ENCODE measurements around the gene PCDHA1.

PCDHA1 gene

GRCh38 chr5:140988608-140989007 lies 202.7 kb downstream of the PCDHA1 start:
- DNase-seq: no peak

- no peak for DNase-seq
These were observed 203.5 kb downstream of the PCDHA1 start for GRCh38 chr5:140989254-140990020.

- DNase-seq: no peak
These were observed 206.9 kb downstream of the PCDHA1 start for GRCh38 chr5:140992828-140993227.

- DNase-seq: no peak
These were observed 210.1 kb downstream of the PCDHA1 start for GRCh38 chr5:140996060-140996459.

DNA sequence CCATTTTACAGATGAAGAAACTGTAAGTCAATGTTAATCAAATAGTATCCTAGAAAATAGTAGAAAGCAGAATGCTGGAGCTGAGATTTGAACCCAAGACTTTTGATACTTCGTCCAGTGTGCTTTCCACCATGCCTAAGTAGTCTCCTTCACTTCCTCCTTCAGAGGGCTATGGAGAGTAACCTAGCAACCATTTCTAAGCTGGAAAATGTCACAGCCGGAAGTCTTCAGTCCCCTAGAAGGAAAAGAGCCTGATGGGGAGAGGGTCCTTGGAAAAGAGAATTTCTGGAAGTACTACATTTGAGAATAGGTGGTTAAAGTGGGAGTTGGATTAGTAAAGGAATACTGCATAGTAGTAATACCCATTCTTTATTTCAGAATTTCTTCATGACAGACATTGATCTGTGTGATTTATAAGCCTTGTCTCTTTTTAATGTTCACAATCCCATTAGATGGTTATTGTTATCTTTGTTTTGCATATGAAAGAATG lies 213.0 kb downstream of the PCDHA1 start:
- DNase-seq: no peak

GRCh38 chr5:141001446-141001843 lies 215.5 kb downstream of the PCDHA1 start:
- peak; percentile 18 for DNase-seq

DNA sequence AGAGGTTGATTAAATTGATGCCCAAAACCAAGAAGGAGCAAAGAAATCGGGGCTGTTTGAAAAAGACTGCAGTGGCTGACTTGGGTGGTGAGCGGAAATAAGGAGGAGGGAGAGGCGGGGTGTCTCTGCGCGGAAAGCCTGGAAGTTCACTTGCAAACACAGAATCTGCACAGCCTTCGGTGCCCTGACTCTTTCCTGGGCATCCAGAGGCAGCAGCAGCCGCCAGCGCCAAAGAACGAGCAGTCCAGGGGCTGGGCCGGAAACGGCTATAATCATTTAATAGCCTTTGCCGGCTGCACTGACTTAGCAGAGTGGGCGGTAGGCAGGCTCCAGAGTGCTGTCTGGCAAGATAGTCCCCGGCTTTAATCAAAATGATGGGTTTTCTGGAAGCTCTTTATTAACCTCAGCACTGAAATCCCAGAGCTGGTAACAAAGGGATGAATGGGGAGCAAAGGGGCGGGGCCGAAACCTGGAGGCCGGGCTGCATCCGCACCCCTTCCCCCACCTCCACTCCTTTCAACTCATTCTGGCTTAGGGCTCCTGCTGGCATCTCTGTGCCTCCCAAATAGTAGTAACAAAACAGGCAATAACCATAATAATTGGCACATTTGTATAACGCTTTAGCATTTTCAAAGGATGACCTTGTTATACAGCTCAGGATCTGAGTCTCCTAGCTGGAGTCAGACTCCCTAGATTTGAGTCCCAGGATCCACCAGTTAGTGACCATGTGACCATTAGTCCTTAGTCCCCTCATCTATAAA lies 216.1 kb downstream of the PCDHA1 start:
- DNase-seq: peak; percentile 33

DNA sequence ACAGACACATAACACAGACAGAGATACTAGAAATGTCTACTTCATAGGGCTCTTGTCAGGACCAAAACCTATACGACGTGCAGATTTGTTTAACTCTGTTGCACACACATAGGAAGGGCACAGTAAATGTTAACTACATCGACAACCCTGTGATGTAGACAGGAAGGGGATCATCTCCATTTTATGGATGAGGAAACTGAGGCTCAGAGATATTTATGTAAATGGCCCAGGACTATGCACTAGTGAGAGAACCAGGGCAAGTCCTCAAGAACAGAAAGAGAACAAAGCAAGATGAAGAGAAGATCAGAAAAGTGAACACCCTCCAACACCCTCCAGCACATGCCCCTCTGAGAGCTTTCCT lies 216.6 kb downstream of the PCDHA1 start:
- DNase-seq: no peak

GRCh38 chr5:141003031-141003430 lies 217.1 kb downstream of the PCDHA1 start:
- DNase-seq: no peak

- DNase-seq: no peak
These were observed 218.1 kb downstream of the PCDHA1 start for GRCh38 chr5:141003791-141004611.

DNA sequence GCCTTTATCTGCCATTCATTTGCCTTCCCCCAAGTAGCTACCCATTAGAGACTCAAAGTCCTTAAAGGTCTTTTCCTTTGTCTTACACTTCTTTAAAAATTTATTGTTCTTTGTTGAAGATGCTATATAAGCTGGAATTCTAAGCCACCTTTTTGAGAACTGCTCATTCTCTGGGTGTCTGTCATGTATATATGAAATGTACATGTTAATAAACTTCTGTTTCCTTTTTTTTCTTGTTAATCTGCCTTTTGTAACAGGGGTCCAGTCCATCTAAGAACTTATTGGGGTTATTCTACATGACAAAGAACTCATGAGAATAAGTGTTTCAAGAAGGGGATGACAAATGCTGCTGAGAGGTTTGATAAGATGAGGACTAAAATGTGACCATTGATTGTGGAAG lies 221.9 kb downstream of the PCDHA1 start:
- no peak for DNase-seq

GRCh38 chr5:141010047-141010793 lies 224.3 kb downstream of the PCDHA1 start:
- DNase-seq: no peak

DNA sequence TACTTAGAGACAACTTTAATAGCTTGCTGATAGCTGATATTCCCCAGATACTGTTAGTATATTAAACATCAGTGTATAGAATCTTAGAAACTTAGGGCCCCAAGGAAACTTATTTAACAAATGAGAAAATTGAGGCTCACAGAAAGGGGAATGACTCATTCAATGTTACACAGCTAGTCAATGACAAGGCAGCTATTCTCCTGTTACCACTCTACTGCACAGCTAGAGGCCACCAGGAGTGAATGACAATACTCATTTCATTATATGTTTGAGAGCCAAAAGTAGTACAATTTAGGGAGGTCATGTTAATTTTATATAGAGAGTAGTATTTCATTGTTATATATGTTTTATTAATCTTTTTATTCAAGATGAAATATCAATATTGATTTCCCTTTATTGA lies 232.0 kb downstream of the PCDHA1 start:
- DNase-seq: no peak

GRCh38 chr5:141022384-141022783 lies 236.4 kb downstream of the PCDHA1 start:
- DNase-seq: no peak

DNA sequence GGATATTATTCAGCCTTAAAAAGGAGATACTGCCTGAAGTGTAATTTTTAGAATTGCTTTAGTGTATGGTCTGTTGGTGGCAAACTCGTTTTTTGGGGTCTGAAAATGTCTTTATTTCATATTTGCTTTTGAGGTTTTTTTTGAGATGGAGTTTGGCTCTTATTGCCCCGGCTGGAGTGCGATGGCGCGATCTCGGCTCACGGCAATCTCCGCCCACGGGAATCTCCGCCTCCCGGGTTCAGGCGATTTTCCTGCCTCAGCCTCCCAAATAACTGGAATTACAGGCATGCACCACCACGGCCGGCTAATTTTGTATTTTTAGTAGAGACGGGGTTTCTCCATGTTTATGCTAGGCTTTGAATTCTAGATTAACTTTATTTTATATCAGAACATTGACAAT lies 245.1 kb downstream of the PCDHA1 start:
- DNase-seq: no peak

DNA sequence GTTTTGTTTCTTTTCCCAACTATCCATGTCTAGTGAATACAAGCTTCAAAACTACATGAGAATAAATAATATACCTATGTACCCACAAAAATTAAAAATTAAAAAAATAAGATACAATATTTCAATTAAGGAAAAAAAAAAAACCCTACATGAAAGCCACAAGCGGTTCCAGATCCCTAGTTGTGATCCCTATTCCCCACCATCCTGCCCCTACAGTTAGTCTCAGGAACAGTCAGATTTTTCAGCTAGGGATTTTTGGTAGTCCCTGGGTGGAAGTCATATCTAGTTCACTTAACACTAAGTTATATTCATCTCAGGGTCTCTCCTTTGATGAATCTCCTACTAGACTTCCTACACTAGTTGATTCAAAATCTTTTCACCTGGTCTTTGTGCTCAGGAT lies 246.7 kb downstream of the PCDHA1 start:
- no peak for DNase-seq

GRCh38 chr5:141039061-141039460 lies 253.1 kb downstream of the PCDHA1 start:
- no peak for DNase-seq

- DNase-seq: no peak
These were observed 253.6 kb downstream of the PCDHA1 start for GRCh38 chr5:141039517-141039916.

GRCh38 chr5:141040093-141040770 lies 254.3 kb downstream of the PCDHA1 start:
- peak; percentile 5 for DNase-seq

DNA sequence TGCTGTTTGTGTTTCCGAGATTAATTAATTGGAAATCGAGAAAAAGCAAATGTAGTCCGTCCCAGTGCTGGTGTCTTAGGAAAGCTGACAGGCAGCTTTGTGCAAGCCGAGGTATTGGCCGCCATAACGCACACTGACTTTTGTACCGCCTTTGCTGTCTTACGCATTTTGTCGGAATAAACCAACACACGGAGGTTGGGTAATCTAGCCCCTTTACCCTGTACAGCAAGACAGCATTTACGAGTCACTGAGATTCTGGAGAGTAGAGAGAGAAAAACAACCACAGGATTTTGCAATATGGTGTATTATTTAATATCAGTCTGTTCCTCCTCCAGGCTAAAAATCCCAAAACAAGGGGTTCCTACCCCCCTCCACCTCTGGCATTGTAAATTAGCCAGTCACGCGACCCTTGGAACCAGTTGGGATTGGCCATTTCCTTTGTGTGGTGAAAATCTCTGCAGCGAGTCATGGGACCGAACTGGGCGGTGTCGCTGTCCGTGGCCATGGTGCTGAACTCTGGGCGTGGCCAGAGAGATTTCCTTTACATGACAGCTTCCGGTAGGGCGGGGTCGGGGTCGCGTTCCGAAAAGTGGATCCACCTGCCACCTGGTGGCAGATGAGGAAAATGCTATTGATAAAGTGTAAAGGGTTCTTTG lies 255.0 kb downstream of the PCDHA1 start:
- DNase-seq: peak; percentile 53

GRCh38 chr5:141041427-141041785 lies 255.5 kb downstream of the PCDHA1 start:
- no peak for DNase-seq
